IMR-90 (cell line): ENCODE data around the gene HSPB9.

Experiments
- CHD1 ChIP-seq: IDR thresholded peaks from 2 replicates; pipeline ENCODE4 v1.6.1; 2012; ENCODE audit warnings: low read depth, low read length, improper control_type of control experiment
- MAFK ChIP-seq: IDR thresholded peaks from 2 replicates; pipeline ENCODE4 v1.6.1; 2012; ENCODE audit warnings: low read depth, low read length, improper control_type of control experiment
- NFE2L2 ChIP-seq: fragments of 150-350 bp; IDR thresholded peaks from 2 replicates; pipeline ENCODE4 v1.6.1; 2016; ENCODE audit warnings: low read depth, mild to moderate bottlenecking, low read length
- TF ChIP-seq, protein P1 (sequence below): conservative IDR thresholded peaks from 2 replicates; pipeline ENCODE4 v1.5.1; 2012; ENCODE audit warnings: mild to moderate bottlenecking, low read depth, low read length, improper control_type of control experiment
- TF ChIP-seq, protein P2 (sequence below): fragments of 150-350 bp; IDR thresholded peaks from 2 replicates; pipeline ENCODE4 v1.6.1; 2017; ENCODE audit warnings: mild to moderate bottlenecking, antibody characterized with exemption, low read length, low read depth

DNA sequence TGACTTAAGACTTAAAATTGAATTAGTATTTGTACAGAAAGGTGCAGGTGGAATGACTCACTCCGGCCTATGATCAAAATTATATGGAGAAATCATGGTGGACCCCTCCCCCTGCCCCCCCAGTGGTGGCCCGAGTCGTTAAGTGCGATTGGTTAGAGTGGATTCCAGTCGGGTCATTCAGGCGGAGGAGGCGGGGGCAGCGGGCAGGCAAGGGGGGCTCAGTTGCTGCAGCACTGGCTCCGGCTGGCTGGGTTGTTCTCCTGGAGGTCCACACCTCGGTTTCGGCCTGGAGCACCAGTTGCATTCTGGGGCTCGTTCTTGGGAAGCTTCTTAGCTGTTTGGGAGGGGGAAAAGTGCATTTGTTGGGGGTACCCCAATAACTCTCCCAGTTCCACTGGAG is 3.0 kb downstream of the HSPB9 start:
- TF ChIP-seq, protein P1, sequence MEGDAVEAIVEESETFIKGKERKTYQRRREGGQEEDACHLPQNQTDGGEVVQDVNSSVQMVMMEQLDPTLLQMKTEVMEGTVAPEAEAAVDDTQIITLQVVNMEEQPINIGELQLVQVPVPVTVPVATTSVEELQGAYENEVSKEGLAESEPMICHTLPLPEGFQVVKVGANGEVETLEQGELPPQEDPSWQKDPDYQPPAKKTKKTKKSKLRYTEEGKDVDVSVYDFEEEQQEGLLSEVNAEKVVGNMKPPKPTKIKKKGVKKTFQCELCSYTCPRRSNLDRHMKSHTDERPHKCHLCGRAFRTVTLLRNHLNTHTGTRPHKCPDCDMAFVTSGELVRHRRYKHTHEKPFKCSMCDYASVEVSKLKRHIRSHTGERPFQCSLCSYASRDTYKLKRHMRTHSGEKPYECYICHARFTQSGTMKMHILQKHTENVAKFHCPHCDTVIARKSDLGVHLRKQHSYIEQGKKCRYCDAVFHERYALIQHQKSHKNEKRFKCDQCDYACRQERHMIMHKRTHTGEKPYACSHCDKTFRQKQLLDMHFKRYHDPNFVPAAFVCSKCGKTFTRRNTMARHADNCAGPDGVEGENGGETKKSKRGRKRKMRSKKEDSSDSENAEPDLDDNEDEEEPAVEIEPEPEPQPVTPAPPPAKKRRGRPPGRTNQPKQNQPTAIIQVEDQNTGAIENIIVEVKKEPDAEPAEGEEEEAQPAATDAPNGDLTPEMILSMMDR, result no peak
- no peak for TF ChIP-seq CHD1
- TF ChIP-seq, protein P2, sequence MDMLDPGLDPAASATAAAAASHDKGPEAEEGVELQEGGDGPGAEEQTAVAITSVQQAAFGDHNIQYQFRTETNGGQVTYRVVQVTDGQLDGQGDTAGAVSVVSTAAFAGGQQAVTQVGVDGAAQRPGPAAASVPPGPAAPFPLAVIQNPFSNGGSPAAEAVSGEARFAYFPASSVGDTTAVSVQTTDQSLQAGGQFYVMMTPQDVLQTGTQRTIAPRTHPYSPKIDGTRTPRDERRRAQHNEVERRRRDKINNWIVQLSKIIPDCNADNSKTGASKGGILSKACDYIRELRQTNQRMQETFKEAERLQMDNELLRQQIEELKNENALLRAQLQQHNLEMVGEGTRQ, result no peak
- TF ChIP-seq NFE2L2, result no peak
- no peak for TF ChIP-seq MAFK
